GM10266 (cell line): Measurements from ENCODE around the gene HM13.
A peak's percentile ranks its signal among the peaks of the same experiment; 100 is the strongest.

Experiments used
- DNase-seq: peaks from one replicate; pipeline ENCODE4 v3.0.0; 2012; ENCODE audit errors: extremely low spot score
- CTCF ChIP-seq: IDR thresholded peaks from 2 replicates; pipeline ENCODE4 v1.5.1; 2012; ENCODE audit warnings: mild to moderate bottlenecking, low read depth; ENCODE audit not compliant: control insufficient read depth, insufficient read depth; ENCODE audit errors: missing control alignments

The HM13 gene

GRCh38 chr20:31489152-31489551 lies 25.1 kb upstream of the HM13 start:
- no peak for TF ChIP-seq CTCF
- DNase-seq = no peak

- no peak for TF ChIP-seq CTCF
- DNase-seq = no peak
Measured at GRCh38 chr20:31490752-31491151, 23.5 kb upstream of the HM13 start.

- no peak for TF ChIP-seq CTCF
- no peak for DNase-seq
Measured at GRCh38 chr20:31494131-31494530, 20.1 kb upstream of the HM13 start.

- DNase-seq = no peak
- TF ChIP-seq CTCF = no peak
Measured at GRCh38 chr20:31496761-31497295, 17.4 kb upstream of the HM13 start.

GRCh38 chr20:31497838-31498540 lies 16.3 kb upstream of the HM13 start:
- no peak for TF ChIP-seq CTCF
- DNase-seq = no peak

GRCh38 chr20:31500527-31500926 lies 13.7 kb upstream of the HM13 start:
- TF ChIP-seq CTCF = no peak
- DNase-seq = no peak

GRCh38 chr20:31502884-31503673 lies 11.2 kb upstream of the HM13 start:
- peak; percentile 77 for DNase-seq
- TF ChIP-seq CTCF = peak; percentile 92
